ENCODE data around the gene ABHD17B.

ABHD17B gene

DNA sequence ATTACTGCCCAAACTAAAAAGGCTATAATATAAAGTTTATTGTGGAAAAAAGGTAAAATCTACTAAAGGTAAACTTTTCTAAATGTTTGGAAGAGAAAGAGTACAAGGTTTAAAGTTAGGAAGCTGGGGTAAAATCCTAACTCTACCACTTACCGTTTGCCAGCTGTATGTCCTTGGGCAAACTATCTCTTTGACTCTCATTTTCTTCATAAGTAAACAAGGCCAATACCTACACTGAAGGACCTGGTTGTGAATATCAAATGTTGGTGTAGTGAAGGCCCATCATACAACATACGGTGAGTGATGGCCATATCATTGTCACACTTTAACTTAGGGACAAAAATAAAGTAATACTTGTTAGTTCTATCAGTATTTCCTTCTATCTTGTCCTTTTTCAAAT, 34.9 kb downstream of the ABHD17B start:
- no peak for DNase-seq

DNA sequence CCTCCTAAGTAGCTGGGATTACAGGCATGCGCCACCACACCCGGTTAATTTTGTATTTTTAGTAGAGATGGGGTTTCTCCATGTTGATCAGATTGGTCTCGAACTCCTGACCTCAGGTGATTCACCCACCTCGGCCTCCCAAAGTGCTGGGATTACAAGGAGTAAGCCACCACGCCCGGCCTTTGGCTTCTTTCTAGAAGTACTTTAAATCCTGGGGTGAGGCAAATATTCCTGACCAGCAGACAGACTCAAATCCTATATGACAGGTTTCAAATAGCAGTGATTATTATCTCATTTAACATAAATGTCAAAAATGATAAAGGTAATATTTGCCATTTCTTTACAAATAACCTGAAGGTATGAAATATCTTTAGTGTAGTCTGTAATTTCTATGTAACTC, 35.6 kb downstream of the ABHD17B start:
- no peak for DNase-seq

DNA sequence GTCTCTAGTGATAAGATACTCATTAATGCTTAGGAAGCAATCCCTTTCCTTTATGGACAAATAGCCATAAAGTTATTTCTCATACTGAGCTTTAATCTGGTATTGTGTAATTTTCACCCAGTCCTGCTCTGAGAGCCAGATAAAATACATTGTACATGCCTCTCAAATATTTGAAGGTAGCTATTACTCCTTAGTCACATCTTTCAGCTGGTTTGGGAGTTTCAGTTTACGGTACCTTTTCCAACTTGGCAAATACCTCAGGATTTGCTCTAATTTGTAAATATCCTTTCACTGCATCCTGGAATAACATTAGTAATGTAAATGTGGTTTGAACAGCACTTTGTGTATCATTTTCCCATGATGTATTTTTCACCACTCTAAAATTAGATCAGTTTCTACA, 47.4 kb downstream of the ABHD17B start:
- DNase-seq, result no peak

DNA sequence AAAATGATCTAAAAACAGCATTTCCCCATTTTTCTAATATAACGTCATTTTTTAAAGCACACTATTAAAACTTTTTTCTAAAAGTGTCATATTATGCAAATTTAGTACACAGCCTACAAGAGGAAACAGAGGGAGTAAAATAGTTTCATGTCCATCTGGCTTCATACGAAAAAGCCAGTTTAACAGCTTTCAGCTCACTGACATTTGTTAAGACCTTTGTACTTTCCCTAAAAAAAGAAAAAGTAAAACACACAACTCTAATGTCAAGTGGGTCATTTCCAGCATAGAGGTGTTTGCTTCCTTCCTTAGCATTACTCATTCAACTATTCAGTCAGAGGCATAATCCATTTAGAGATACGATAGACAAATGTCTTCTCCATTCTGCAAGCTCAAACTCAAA, 49.4 kb downstream of the ABHD17B start:
- no peak for DNase-seq

DNA sequence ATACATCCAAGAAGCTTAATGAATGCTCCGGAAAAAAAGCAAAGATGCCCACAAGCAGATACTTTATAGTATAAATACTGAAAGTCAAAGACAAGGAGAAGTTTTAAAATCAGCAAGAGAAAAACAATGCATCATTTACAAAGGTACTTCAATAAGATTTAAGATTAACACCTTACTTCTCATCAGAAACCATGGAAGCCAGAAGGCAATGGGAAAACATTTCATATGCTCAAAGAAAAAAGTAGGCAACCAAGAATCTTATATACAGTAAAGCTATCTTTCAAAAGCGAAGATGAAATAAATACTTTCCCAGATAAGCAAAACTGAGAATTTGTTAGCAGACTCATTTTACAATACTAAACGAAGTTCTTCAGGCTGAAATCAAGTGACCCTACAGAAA, 51.1 kb downstream of the ABHD17B start:
- DNase-seq, result no peak

DNA sequence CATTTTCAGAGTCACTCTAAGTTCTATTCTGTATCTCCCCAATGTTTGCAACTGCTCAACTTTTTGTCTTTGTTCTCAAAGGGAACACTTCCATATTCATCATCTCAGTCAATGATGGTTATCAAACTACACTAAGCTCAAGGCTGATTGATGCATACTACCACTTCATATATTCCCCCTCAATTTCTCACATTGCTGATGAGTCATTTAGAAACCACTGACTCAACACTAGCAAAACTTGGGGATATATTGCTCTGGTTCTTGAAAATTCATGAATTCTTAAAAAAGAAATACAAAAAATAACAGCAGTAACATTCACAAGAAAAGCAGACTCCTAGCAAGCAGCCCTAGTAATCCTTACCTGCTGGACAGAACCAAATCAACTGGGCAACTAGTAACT, 52.2 kb downstream of the ABHD17B start:
- no peak for DNase-seq

DNA sequence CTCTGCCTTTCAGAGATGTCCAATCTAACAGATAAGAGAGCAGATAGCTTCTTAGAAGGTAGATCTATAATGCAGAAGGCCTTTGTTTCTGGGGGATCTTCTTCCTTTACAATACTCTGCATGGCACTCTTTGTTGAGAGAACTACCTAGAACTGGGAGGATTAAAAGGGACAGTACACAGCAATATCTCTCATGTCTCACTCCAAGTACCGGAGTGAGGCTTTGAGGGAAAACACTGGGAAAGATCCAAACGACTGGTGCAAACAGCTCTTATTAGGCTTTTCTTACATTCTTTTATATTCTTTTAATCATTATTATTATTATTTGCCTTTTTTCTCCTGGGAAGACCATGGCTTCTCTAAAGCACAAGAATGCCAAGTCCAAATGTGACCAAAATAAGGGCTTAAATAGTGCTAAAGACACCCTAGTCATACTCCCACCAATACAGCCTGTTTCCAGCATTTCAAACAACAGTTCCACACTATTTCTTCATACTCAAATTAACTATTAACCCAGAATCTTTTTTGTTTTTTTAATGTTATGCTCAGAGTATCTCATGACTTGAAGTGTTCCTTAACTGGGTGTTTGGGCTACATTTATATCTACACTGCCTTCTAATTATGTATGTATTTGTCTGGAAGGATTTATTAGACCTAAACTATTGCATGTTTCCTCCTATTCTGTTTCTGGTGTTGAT, 52.7 kb downstream of the ABHD17B start:
- DNase-seq, result no peak

DNA sequence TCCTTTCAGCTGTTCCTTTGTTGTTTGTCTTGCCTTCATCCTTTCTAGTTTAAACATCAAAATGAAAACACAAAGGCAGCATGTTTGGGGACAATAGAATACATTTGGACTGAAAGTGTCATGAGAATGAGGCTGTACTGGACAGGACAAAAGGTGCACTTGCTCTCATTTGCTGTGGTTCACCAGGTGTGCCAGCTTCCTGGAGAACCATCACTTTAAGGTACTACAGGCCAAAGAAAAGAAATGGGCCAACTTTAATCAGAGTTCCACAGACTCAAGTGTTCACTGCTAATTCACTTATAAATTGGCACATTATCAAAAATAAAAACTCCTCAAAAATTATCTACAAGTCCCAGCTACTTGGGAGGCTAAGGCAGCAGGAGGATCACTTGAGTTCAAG, 53.8 kb downstream of the ABHD17B start:
- no peak for DNase-seq

DNA sequence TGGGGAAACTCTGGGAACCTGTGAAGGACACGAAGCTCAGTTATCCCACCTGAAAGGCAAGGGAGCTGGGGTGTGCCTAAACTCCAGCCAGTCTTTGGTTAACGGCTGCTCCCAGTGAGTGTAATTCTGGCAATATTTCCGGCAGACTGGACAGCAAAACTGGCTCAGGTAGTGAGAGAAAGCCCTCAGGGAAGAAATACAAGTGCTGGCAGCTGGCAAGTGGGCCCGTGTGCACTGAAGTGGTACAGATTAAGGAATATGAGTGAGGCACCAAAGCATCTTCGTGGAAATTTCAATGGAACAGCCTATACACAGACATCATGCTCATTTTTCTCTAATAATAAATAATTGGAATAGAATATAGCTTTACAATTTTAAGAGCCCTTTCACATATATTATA, 56.2 kb downstream of the ABHD17B start:
- DNase-seq, result no peak

DNA sequence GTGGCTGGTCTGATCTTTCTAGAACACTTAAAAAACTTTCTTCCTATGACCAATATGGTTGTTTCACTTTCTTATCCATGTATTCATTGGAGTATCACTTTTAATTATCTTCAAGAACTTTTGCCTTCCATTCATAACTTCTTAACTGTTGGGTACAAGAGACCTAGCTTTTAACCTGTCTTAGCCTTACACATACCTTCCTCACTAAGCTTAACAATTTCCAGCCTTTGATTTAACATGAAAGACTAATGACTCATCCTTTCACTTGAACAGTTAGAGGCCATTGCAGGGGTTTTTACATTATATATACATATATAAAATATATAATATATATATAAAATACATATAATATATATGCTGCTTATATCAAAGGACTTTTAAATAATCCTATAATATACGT, 57.9 kb downstream of the ABHD17B start:
- DNase-seq, result no peak

DNA sequence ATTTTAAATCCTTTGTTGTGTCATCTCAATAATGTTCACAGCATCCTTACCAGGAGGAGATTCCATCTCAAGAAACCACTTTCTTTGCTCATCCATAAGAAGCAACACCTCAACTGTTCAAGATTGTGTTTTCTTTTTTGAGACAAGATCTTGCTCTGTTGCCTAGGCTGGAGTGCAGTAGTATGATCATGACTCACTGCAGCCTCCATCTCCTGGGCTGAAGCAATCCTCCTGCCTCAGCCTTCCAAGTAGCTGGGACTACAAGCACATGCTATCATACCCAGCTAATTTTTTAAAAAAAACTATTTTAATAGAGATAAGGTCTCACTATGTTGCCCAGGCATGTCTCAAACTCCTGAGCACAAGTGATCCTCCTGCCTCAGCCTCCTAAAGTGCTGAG, 60.0 kb downstream of the ABHD17B start:
- no peak for DNase-seq

DNA sequence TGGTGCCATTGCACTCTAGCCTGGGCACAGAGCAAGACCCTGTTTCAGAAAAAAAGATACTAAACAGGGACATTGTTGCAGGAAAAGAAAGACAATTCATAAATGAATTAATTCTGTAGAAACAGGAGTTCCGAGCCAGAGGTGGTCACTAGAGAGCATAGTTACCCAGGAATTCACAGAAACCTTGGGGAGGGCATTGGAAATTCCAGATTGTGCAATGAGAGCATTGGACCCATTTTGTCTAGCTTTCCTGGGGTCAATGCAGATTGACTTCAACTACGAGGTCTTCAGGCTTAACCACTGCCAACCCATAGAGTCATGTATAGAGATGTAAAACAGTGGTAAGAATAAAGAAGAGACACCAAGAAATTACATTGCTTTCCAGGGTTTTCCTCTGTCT, 63.1 kb downstream of the ABHD17B start:
- DNase-seq, result no peak

DNA sequence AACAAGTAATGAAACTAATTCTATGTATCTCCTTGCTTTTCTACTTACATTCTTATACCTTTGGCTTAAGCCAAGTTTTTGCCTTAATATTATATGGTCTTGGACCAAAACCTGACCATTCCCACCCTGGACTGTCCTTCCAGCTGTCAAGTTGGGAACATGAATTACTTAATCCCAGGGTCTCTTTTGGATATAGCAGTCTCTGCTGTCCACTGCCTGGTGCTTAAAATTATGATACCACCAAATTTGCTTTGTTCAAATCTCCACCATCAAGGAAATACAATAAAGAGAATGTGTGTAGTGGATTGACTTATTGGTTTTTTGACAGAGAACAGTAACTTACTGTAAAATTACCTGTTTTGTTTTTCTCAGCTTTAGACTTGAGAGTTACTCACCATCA, 66.2 kb downstream of the ABHD17B start:
- no peak for DNase-seq

DNA sequence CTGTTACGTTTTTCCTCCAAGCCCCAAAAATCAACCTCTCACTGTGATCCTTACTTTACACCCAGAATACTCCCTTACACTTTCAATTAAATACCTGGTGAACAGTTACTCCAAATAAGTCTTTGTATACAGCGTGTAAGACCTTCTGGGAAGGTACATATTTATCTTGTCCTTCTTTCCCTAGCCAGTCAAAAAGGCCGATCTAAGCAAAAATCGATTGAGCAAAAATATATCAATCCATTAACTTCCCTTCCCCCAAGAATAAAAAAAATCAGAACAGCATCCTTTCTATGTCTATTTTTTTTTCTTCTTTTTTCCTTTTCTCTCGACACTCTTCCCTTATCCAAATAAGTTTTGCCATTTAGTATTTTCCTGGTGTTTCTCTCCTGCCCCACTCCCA, 71.3 kb downstream of the ABHD17B start:
- no peak for DNase-seq

DNA sequence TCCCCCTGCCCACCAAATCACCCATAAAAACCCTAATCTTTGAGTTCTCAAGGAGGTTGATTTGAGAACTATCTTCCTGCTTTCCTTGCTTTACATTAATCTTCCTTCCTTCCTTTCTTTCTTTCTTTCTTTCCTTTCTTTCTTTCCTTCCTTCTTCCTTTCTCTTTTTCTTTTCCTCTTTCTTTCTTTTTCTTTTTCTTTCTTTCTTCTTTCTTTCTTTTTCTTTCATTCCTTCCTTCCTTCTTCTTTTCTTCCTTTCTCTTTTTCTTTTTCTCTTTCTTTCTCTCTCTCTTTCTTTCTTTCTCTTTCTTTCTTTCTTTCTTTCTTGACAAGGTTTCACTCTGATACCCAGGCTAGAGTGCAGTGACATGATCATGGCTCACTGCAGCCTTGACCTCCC, 75.4 kb downstream of the ABHD17B start:
- DNase-seq, result no peak

DNA sequence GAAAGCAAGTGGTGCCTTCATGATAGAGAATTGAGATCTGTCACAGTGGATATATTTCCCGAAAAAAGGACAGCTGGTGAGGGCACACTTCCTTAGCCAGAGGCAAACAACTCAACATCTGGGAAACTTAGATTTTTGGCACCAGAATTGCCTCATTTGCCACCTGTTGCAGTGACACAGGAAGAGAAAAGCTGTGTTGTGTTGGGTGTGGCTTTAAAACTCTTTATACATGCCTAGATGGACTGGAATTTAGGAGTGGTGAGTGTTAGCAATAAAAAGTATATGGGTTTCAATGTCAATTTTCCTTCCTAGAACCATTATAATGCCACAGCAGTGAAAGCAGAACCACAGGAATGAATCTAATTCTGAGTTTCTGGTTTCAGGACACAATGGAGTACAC, 80.1 kb downstream of the ABHD17B start:
- DNase-seq, result no peak

DNA sequence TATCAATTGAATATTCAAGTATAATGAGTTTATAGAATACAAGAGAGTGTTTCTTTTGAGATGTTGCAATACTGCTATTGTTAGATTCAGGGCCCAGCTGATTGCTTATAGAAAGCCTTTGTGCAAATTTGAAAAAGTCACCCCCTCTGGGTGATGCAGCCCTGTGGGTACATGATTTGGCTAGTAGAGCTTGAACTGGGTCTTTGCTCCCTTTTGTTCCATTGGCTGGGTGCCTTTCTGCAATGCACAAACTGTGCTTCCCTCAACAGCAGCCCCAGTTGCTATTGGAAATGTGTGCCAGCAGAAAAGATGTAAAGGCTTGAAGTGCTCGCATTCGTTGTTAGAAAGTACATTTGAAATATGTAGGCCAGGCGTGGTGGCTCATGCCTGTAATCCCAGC, 80.8 kb downstream of the ABHD17B start:
- no peak for DNase-seq

DNA sequence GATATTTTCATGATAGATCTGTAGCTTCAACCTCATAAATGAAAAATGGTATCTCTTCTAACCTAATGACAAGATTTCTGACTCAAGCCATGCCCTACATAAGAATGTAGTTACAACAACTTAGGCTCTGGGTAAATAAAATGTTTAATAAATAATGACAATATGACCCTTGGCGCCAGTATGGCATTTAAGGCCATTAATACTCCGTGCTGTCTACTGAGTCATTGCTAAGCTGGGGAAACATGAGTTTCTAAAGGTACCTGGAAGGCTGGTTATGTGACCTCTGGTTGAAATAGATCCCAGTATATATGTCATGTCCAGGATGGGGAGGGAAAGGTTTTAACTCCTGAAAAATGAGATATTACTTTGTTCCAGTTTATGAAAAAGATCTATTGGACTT, 84.7 kb downstream of the ABHD17B start:
- no peak for DNase-seq

DNA sequence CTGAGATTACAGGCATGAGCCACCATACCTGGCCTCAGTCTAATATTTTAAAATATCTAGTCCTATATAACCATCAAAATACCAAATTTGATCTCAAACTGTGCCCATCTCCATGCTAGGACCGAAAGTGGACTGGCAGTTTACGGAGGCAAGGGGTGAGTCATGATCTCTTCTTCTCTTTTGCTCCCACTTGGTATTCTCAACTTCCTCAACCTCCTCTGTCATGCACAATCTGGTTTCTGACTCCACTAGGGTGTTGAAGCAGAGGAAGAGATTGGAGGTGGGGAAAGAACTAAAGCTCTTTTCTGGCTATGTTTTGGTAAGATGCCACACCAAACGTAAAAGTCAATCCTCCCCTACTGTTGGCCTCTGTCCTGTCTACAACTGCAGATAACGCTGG, 86.7 kb downstream of the ABHD17B start:
- DNase-seq, result no peak

DNA sequence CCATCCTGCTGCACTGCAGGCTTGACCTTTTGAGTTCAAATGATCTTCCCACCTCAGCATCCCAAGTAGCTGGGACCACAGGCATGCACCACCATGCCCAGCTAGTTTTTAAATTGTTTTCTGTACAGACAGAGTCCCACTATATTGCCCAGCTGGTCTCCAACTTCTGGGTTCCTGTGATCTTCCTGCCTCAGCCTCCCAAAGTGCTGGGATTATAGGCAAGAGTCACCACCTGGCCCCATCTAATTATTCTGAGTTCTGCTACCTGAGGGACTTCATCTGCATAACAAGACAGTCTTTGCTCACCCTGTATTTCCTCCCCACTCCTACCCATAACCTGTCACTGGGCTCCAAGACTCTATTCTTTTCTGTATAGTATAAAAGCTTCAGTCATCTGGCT, 88.1 kb downstream of the ABHD17B start:
- DNase-seq, result no peak

DNA sequence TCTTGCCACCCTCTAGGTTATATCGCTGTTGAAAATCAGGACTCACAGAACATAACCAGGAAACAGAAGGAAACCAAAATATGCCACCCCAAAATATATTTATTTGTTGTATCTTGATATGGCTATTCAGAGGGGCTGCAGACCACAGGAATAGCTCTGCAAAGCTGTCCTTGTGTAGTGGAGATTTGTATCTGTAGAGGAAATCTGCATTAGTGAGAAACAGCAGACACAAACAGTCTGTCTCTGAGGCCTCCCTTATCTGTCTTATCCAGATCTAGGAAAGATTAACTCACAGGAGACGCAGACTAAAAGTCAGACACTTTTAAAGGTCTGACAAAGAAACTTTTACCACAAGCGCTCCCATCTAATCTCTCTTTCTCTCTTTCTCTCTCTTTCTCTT, 88.5 kb downstream of the ABHD17B start:
- DNase-seq, result no peak

DNA sequence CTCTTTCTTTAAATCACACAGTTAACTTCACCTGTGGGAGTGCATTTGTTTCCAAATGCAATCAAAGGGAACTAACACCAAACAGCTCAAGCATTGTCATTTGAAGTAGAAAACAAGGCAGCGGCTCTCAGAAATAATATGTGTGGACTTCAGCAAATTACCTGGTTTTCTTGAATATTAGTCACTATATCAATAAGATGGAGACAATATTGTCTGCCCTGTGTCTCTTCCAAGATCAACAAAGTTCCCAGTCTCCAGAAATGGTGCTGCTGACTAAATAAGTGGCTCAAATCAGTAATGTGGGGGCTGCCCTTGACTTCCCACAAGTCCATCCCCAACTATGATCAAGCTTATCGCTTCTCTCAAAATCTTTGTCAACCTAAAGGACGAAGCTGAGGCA, 89.6 kb downstream of the ABHD17B start:
- no peak for DNase-seq

DNA sequence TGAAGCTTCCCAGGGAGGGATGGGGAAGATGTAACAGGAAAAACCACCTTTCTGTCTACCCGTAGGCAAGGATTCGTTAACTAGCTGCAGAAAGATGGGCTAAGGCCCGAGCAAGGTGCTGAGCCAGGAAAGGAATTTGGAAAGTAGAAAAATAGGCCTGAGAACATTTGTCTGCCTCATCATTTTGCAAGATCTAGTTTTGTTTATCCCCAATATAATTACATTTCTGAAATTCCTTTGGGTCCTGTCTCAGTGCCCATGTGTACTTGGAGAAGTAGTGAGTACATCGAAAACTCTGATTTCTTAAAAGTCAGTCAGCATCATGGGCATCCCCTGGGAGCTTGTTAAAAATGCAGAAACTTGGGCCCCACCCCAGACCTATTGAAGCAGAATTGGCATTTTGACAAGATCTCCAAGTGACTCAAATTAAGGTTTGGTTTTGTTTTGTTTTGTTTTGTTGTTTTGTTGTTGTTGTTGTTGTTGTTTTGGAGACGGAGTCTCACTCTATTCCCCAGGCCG, 90.5 kb downstream of the ABHD17B start:
- DNase-seq, result no peak

DNA sequence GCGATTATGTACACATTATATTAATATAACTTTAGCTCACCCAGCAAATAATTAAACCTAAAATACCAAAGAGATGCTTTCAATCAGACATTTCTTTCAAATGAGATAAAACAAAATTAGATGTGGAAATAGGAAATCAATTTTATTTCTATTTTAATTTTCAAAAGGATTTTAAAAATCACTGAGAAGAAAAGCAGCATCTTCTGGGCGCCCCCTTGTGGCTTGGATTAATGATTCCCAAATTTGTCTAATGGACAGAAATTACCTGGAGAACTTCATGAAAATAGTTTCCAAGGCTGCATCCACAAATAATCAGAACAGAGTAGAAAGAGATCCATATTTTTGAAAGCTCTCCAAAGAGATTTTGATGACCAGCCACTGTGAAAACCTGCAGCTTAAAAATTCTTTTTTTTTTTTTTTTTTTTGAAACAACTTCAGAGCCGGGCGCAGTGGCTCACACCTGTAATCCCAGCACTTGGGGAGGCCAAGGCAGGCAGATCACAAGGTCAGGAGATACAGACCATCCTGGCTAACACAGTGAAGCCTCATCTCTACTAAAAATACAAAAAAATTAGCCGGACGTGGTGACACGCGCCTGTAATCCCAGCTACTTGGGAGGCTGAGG, 91.8 kb downstream of the ABHD17B start:
- peak in 3 of 4 experiments; percentile 3 to 28 (median 9) for DNase-seq

DNA sequence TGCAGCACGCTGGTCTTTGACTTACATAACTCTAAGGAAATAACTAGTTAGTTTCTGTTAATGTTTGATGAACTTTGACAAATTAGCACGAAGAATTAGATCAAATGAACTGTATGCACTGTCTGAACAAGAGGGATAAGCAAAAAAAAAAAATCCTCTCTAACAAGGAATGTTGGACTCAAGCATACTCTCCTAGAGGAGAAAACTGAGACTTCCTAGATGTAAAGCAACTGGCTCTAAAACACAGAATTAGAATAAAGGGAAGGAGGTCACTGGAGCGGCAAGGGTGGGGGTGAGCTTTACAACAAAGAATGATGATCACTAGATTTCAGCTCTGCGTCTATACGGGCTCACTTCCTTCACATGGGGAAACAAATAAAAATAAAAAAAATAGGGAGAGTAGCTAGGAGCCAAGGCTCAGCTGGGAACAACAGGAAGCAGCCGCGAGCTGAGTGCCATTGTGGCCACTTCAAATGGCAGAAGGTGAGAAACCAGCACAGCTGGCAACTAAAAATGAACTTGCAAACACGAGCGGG, 94.0 kb downstream of the ABHD17B start:
- DNase-seq, result no peak
